Measurements from ENCODE around the gene FRMD8. TPM values are rescaled to one million over a fixed set of nuclear protein-coding genes. Genes with fewer than 3 reads are reported as not detected.
A peak's percentile ranks its signal among the peaks of the same experiment; 100 is the strongest.

Gene FRMD8
- total RNA-seq, 1 experiment from 2014 or later, result 22.7 TPM

DNA sequence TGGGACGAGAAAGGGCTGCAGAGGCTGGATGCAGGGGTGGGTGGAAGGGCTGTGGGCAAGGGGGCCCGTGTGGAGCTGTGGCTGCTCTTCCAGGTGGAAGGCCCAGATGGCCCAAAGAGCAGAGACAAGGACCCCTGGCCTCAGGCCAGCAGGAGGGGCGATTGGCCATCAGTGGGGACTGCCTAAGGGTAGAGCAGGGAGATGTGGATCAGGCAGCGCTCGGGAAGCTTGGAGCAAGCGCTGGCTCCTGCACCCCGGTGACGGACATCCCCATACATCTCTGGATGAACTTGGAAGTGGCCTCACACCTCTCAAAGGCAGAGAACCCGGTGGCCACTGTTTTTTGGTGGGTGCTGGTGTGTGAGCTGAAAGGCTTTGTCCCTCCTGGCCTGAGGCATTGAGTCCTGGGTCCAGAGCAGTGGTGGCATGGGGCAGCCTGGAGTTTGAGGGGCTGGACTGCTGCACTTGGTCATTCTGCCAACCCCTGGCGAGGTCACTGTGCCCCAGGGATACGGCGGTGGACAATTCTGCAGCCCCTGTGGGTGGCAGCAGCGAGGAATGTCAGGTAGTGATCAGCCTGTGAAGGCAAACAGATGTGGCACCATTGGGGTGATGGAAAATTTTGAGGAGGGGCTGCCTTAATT is 5.9 kb downstream of the FRMD8 start:
- TF ChIP-seq, protein P1, sequence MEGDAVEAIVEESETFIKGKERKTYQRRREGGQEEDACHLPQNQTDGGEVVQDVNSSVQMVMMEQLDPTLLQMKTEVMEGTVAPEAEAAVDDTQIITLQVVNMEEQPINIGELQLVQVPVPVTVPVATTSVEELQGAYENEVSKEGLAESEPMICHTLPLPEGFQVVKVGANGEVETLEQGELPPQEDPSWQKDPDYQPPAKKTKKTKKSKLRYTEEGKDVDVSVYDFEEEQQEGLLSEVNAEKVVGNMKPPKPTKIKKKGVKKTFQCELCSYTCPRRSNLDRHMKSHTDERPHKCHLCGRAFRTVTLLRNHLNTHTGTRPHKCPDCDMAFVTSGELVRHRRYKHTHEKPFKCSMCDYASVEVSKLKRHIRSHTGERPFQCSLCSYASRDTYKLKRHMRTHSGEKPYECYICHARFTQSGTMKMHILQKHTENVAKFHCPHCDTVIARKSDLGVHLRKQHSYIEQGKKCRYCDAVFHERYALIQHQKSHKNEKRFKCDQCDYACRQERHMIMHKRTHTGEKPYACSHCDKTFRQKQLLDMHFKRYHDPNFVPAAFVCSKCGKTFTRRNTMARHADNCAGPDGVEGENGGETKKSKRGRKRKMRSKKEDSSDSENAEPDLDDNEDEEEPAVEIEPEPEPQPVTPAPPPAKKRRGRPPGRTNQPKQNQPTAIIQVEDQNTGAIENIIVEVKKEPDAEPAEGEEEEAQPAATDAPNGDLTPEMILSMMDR (conservative IDR thresholded peaks at IDR 0.05), result no peak
- no peak overlapping the region for H4K91ac ChIP-seq (ENCODE audit: insufficient read length, low read depth, low read length)
- peaks cover 2% of the 10 kb centered on the region for H4K20me1 ChIP-seq (ENCODE audit: control insufficient read depth, insufficient read depth, insufficient read length)
- no peaks in the 10 kb centered on the region for H3K9me3 Mint-ChIP-seq
- H2AK5ac ChIP-seq (ENCODE audit: insufficient read length, low read length), result no peak overlapping the region
- H3K27ac ChIP-seq (ENCODE audit: insufficient read length, low read depth, low read length), result no peak overlapping the region
- no peak overlapping the region; a peak in 1 of 5 replicates for H3K4me3 Mint-ChIP-seq
- no peak overlapping the region for H3K56ac ChIP-seq (ENCODE audit: insufficient read length, low read depth, low read length)
- H2BK5ac ChIP-seq (ENCODE audit: insufficient read length, low read length), result no peak overlapping the region
- no peaks in the 10 kb centered on the region for H3K79me2 ChIP-seq (ENCODE audit: insufficient read depth, low read length)
- no peak overlapping the region for H4K8ac ChIP-seq (replicated peaks; ENCODE audit: insufficient read length, low read depth, low read length)
- no peak overlapping the region for H3K9ac ChIP-seq (ENCODE audit: extremely low read depth, insufficient read length, low read length)
- no peak overlapping the region for H3K18ac ChIP-seq (ENCODE audit: insufficient read length, low read depth, low read length)
- H3K4me2 ChIP-seq (ENCODE audit: insufficient read depth, insufficient read length, low read length), result no peak overlapping the region
- H3K14ac ChIP-seq (ENCODE audit: insufficient read depth, low read length), result no peak overlapping the region
- H2BK12ac ChIP-seq (ENCODE audit: insufficient read length, low read depth, low read length), result no peak overlapping the region
- H2BK20ac ChIP-seq (ENCODE audit: low read depth, low read length, poor library complexity, severe bottlenecking), result no peak overlapping the region
- DNase-seq, result no peak
- H3K36me3 Mint-ChIP-seq (ENCODE audit: insufficient read depth in 1 of 3, low read depth in 3 of 3), result peaks cover 2 to 12% (median 9%) of the 10 kb centered on the region in 3 experiments; a peak in 5 of 7 replicates
- H3K23ac ChIP-seq (ENCODE audit: insufficient read length, low read depth, low read length), result no peak overlapping the region
- no peak overlapping the region for H2BK15ac ChIP-seq (ENCODE audit: low read depth, low read length)
- no peaks in the 10 kb centered on the region; the same call in 1 of the 2 replicates for H3K4me1 ChIP-seq (ENCODE audit: insufficient read depth, low read length)
- no peaks in the 10 kb centered on the region for H3K9me3 ChIP-seq (ENCODE audit: control insufficient read depth, low read depth, low read length)
- H3T11ph ChIP-seq (ENCODE audit: low read length), result no peak overlapping the region
- H2BK120ac ChIP-seq (ENCODE audit: low read depth, low read length, poor library complexity, severe bottlenecking), result no peak overlapping the region
- no peak overlapping the region for H3K4ac ChIP-seq (ENCODE audit: low read depth, low read length)
- no peaks in the 10 kb centered on the region for H3K79me1 ChIP-seq (ENCODE audit: insufficient read depth, low read depth, low read length, poor library complexity, severe bottlenecking)
- WGBS (ENCODE audit: extremely low coverage, insufficient read length, low lambda C conversion rate), result no CpG with 5 or more reads among the region's 13 CpGs
- no peaks in the 10 kb centered on the region for H3K27me3 ChIP-seq (ENCODE audit: insufficient read depth, low read length)
- H4K5ac ChIP-seq (ENCODE audit: insufficient read length, low read depth, low read length), result no peak overlapping the region
- peak overlapping the region in 1 of 3 experiments; percentile 32; a peak in 2 of 7 replicates for H3K27ac Mint-ChIP-seq
- H3K23me2 ChIP-seq (ENCODE audit: insufficient read length, low read depth, low read length, poor library complexity, severe bottlenecking), result no peaks in the 10 kb centered on the region
- peaks cover 11 to 12% of the 10 kb centered on the region in 2 experiments for H3K4me1 Mint-ChIP-seq
- H3K27me3 Mint-ChIP-seq (ENCODE audit: low read depth), result no peaks in the 10 kb centered on the region
- H2AFZ ChIP-seq (ENCODE audit: low read length), result no peak overlapping the region

Measured in H9 (cell line).